NCI-H69 (cell line): ENCODE data around the gene LRFN2.

Source experiments
- DNase-seq: peaks from one replicate; lab custom pipeline; 2025; lab: John Stamatoyannopoulos, UW

Gene LRFN2

DNA sequence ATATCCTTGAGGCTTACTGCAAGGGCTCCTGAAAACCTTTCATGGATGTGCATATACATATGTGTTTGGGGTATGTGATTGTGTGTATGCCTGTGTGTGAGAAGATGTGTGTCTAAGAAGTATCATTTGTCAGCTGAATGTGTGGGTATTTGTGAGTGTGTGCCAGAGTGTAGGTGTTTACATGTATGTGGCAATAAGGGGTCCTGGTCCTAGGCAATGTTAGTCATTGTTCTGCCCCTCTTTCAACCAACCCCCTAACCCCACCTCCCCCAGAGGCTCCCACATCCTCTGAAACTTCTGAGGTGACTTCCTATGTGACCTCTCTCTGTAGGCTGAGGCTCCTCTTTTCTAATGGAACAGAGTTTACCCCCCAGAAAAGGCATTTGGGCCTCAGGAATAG lies 186.4 kb downstream of the LRFN2 start:
- no peak for DNase-seq

GRCh38 chr6:40399888-40400457 lies 187.2 kb downstream of the LRFN2 start:
- DNase-seq = peak; percentile 89

GRCh38 chr6:40398810-40399477 lies 188.2 kb downstream of the LRFN2 start:
- peak; percentile 59 for DNase-seq

DNA sequence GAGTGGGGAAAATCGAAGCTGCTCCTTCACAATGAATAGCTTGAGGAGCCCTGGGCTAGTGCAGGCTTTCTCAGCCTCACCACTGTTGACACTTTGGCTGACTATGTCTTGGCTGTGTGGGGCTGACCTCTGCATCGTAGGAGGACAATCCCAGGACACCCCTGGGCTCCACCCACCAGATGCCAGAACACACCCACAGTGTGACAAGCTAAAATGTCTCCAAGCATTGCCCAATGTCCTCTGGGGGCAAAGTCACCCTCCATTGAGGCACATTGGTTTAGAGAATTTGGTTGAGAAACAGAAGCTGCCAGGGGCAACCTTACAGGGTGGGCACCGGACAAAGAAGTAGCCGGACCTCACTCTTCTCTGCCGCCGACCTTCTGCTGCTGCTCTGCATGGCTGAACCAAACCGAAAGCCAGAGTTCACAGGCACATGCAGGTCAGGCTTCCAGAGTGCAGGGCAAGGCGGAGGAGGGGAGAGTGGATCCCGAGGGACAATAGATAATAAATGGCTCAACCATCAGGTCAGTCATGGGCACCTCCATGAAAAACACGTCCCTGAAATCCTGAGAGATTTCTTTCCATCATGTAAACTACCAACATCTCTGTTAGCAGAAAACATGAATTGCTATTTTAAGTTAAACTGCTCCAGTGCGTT lies 189.0 kb downstream of the LRFN2 start:
- no peak for DNase-seq

- DNase-seq = no peak
Measured at GRCh38 chr6:40397287-40398033, 189.7 kb downstream of the LRFN2 start.

DNA sequence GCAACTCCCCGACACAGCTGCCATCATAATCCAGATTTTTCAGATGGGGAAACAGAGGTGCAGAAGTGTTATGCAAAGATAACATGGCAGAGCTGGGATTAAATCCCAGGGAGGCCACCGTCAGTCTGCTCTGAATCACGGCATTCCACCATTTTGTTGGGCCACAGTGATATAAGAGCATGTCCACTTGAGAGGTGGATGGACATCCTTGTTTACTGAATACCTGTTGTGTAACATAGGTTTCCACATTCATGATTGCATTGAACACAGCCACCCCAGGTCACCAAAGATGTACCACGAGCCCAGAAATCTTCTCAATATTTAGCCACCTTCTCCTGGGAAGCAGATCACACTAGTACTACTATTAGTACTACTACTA lies 191.5 kb downstream of the LRFN2 start:
- DNase-seq = no peak

- DNase-seq = peak; percentile 88
Measured at GRCh38 chr6:40395066-40395697, 192.0 kb downstream of the LRFN2 start.

DNA sequence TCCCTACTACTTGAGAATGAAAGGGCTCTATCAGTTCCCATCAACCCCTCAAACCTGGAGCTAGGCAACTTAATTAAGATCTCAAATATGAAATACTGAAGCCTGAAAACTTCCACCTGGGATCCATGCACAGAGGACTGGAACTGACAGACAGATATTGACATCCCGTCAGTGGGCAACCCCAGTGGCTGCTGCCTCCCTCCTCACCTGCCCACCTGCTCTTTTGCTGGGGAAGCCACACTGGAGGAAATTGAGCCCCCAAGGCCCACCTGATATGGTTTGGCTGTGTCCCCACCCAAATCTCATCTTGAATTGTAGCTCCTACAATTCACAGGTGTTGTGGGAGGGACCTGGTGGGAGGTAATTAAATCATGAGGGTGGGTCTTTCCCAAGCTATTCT lies 192.8 kb downstream of the LRFN2 start:
- no peak for DNase-seq

- DNase-seq = no peak
Measured at GRCh38 chr6:40393641-40394040, 193.5 kb downstream of the LRFN2 start.

GRCh38 chr6:40392589-40392988 lies 194.6 kb downstream of the LRFN2 start:
- no peak for DNase-seq

DNA sequence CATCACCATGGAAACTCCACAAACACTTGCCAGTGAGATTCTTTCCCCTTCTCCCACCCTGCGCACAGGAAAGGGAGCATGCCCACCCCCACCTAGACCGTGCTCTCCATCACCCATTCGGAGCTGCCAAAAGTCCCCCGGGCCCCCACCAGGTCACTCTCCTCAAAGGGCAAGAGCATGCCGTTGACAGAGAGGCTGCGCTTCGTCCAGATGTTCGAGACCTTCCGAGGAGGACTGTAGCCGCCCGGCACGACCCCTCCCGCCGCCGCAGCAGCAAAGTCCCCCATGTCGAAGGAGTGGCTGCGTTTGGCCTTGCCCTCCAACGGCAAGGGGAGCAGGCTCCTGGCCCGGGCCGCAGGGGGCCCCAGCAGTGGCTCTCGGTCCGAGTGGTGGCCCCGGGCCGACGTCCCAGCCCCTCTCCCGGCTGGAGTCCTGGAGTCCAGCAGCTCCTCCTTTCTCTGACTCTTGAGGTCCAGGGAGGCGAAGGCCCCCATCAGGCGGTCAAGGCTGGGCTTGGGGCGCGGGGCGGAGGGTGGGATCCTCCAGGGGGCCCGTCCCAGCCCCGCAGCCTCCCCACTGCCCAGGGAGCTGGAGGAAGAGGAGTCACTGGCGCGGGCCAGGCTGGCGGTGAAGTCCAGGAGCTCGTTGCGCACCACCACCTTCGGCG lies 195.2 kb downstream of the LRFN2 start:
- DNase-seq = no peak

DNA sequence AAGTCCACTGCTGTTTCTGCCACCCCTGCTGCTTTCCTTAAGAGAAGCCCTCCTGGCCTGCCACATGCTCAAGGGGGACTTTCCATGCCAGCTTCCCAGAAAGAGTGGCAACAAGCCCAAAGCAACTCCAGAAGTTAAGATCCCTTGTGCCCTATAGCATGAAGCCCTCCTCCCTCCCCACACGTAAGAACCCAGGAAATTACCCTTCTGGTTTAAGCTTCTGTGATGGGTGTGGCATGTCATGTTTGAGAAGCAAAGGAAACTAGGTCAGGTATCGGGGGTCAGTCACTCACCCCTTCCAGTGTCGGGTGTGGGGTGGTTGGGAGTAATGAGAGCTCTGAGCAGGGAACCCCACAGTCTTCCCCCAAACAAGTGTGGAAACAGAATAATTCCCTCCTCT lies 196.1 kb downstream of the LRFN2 start:
- DNase-seq = no peak

DNA sequence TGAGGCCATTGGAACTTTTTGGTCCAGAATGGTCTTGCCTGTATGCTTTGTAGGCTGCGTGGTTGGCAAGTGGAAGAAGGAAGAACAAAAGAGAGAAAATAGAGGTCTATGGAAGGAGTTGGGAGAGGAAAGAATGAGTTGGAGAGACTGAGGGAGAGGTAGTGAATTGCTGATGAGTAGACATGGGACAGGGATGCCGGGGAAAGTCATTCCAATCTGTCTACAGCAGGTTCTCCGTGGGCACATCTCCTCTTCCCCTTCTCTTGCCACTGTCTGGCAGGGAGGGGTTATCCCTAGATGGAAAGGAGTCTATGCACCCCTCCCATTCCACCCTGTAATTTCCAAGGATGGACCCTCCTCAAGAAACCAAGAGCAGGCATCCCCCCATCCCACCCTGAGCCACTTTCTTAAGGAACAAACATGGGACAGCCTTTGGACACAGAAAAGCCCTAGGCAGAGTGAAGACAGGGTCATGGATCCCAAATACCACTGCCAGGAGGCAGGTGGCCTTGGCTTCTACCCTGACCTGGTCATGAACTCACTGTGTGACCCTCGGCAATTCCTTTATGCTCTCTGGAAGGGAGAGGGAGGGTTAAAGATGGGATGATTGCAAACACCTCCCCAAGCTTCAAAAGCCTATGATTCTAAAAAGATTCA lies 196.9 kb downstream of the LRFN2 start:
- DNase-seq = no peak

GRCh38 chr6:40389254-40389653 lies 197.9 kb downstream of the LRFN2 start:
- no peak for DNase-seq

DNA sequence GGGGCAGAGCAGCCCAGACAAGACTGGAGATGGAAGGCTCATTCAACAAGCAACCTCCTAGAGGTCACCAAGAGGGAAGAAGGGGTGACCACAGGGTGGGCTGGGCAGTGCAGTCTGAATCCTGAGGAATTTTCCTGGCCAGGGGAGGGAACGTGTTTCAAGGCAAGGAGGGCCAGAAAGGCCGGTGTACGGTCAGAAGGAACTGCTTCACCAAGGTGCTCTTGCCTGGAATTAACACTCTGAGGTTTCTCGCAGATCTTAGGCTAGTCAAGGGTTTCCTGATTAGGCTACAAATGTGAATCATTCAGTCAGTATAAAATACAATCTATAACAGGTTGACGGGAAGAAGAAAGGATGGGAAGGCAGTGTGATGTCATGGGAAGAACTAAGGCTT lies 199.3 kb downstream of the LRFN2 start:
- DNase-seq = no peak

DNA sequence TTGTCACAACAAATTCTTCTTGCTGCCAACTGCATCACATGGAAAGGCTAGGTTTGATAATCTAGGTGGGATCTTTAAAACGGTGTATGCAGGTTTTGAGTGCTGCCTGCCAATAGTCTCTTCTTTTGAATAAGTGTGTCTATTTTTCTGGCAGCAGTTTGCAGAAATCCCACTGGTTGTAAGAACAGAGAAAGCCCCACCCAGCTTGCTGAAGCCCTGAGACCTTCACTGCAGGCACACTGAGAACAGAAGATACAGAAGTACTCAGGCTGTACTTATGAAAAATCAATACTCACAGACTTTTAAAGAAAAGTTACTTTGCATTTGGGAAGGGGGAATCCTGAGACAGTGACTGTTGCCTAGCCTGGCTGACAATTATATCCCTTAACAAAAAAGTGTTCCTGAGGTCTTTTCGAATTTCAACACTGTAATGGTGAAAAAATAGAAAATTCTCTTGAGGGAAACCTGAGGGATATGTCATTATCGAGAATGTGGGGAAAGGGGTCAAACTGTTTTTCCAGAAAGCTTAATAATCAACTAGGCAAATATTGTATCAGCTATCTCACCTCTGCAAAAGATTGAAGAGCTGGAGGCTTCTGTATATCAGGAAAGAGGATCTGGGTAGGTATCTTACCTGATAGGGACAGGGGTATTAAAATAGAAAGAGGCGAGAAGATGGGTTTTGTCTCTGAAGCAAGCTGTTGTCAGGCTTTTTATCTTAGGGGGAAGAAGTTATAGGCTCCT lies 199.9 kb downstream of the LRFN2 start:
- DNase-seq = no peak

DNA sequence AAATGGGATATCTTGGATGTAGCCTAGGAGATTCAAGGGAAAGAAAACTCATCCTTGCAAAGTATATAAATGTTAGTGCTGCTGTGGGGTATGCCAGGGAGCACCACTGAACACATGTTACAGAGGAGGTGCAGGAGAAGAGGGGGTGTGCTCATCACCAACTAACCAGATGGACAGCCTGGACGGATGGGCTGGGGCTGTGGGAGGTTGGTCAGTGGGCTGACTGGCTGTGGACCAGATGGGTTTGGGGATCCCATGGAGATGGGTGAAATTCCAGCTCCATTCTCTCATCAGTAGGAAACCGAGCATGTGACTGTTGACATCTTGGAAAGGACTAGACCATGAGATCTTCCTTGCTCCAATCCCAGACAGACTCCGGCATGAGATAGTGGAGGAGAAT lies 201.0 kb downstream of the LRFN2 start:
- no peak for DNase-seq

DNA sequence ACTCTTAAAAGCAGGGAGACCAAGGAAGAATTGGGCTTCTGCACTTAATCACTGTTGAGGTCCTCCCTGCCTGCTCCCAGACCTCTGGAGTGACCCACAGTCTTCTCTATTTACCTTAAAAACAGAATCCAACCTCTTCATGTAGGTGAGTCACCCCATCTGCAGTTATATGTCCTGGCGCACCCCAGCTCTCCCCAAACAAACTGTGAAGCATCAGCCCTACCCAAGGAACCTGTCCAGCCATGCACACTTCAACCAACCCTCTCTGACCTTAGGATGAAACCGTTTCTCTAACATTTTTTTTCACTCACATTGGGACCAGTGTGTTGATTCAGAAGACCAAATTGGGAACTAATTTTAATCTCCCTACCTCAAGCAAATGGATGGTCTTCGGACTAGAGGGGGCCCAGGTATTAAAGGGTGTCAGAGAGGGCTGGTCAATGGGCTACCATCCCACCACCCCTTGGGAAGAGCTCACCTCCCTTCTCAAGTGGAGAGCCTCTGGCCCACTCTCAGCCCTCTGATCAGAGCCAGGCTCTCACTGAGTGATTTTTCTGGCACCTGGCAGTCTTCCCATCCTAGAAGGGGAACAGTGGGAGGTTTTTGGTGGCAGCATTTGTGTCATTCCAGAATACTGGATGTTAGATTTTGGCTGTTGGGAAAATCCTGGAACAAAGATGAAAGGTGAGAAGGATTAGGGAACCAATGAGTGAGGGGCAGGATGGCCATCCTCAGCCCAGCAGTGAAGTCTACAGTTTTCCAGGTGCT lies 203.6 kb downstream of the LRFN2 start:
- DNase-seq = no peak

DNA sequence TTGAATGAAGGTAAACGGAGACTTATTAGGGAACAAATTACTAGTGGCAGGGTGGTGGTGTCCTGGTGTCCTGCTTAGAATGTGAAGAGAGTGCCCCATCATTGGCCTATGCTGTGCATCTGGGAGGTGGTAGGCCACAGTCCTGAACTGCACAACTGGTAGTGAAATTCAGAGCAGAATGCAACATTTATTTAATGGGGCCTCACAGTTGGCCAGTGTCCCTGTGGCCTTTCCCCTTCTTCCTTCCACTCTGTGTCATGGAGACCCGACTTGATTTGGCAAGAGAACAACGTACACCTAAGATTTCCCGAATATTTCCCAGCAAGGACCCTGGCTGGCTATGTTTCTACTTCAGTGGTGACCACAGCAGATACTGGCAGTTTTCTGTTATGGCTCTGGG lies 206.9 kb downstream of the LRFN2 start:
- DNase-seq = no peak

DNA sequence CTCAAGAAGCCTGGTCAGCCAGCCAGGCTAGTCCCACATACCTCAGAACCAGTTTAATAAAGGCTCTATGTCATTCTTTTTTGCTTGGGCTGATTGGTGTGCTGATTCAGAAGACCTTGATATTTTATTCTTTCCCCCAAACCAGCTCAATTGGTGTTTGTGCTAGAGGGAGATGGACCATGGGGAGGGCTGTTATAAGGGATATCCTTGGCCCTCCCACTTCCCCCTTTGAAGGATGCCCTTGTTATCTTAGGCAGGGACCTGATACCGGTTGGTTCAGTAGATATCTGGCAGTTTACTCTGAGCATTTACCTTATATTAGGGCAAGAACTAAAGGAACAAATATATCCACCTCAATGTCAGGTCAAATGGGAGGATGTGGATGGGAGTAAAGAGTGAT lies 207.4 kb downstream of the LRFN2 start:
- no peak for DNase-seq
